Panc1 (cell line): ENCODE measurements around the gene DGLUCY.
"Not testable (repeated sequence)": the region's sequence is repeated elsewhere in the genome, so short reads cannot be mapped to it uniquely, and the experiment has no call there.

ENCODE experiments used
- CTCF ChIP-seq: fragments of 450-650 bp; IDR thresholded peaks from 2 replicates; pipeline ENCODE4 v1.5.1; 2017; ENCODE audit warnings: mild to moderate bottlenecking
- SIN3A ChIP-seq: IDR thresholded peaks from 2 replicates; pipeline ENCODE4 v1.6.1; 2012; ENCODE audit warnings: low read depth, mild to moderate bottlenecking, low read length, moderate library complexity, borderline replicate concordance; ENCODE audit not compliant: insufficient read depth

- not testable (repeated sequence) for TF ChIP-seq SIN3A, CTCF
These were observed 112.5 kb downstream of the DGLUCY start for GRCh38 chr14:91226360-91226759.
